C1 segment of cervical spinal cord (tissue), 14 donors: Measurements from ENCODE around the gene ANAPC7.
A peak's percentile ranks its signal among the peaks of the same experiment; 100 is the strongest.
"Not testable (repeated sequence)": the region's sequence is repeated elsewhere in the genome, so short reads cannot be mapped to it uniquely, and the experiment has no call there.

Experiments
- DNase-seq, 14 donors: peaks; one replicate each; lab custom pipeline; 2025; lab: John Stamatoyannopoulos, UW

The ANAPC7 gene

DNA sequence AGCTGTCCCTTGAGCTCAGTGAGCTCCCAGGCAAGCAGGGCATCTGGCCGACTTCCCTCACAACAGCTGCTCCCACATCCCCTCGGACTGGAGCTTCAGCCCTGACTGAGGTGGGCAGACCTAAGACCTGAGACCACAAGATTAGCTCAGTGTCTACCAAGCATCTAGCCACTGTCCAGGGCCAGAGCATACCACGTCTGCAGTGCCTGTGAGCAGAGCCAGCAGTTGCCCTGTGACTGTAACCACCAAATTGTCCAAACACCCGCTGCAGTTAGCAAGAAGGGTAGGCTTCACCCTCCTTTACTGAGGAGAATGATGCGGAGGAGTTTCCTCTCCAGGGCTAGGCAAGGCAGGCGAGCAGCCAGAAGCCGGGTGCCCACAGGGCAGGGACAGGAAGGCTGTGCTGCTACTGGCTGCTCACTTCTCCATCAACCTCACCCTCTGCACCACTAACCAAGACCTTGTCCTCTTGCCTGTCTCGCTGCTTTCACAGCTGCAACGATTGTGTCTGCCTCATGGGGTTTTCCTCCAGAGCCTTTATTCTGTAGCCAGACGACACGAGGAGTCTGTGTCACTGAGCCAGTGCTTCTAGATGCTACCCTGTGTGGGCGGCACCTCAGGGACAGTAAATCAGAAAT, 53.9 kb downstream of the ANAPC7 start:
- no peak for DNase-seq

DNA sequence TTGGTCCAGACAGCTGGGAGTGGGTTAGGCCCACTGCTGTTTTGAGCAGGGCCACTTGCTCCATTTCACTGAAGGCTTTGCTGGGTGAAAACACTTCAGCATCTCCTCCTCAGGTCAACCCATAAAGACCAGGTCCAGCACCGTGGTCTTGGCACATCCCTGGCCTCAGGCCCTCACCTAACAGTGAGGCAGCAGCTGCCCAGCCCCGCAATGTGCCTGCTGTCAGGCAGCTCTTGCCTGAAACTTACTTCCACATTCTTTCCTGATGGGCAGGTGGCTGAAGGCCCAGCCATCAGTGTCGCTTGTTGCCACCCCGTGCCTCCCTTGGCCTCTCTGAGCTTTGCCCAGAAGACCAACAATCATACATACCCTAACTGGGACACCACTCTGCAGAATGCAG, 54.4 kb downstream of the ANAPC7 start:
- no peak for DNase-seq

DNA sequence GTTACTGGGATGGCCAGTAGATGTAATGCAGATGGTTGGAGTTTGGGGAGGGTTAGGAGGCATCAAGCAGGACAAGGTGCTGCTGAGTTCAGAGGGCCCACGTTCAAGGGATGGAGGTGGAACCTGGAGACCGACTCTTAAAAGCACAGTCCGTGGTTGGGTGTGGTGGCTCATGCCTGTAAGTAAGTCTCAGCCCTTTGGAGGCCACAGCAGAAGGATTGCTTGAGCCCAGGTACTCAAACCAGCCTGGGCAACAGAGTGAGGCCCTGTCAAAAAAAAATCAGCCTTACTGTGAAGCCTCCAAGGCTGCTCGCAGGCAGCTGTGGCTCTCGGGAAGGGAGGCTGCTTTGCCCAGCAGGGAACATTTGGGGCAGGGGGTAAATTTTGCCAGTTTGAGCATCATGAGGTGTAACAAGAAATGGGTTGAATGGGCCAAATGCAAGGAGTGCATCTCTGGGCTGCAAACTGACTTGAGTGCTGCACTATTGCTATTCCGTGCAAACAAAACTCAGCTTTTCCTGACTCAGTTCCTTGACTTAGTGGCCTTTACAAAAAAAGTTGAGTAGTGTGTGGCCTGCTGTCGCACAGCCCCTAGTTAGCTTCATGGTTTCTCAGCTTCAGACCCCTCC, 55.0 kb downstream of the ANAPC7 start:
- DNase-seq = no peak

DNA sequence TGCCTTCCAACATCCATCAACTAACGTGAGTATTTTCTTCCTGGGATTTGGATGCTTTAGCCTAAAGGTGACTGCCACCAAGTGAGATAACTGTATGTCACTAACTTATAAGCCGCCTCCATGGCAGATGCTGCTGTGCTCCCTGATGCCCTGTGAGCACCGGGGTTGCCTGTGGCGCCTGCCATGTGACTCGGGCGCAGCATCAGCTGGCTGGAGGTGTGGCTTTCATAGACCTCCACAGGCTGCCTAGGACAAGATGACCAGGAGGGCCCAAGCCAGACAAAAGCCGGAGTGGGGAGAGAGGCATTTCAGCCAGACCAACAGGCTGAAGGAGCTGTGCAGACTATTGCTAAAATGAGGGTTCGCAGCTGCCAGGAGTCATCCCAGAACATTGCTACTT, 55.7 kb downstream of the ANAPC7 start:
- no peak for DNase-seq

DNA sequence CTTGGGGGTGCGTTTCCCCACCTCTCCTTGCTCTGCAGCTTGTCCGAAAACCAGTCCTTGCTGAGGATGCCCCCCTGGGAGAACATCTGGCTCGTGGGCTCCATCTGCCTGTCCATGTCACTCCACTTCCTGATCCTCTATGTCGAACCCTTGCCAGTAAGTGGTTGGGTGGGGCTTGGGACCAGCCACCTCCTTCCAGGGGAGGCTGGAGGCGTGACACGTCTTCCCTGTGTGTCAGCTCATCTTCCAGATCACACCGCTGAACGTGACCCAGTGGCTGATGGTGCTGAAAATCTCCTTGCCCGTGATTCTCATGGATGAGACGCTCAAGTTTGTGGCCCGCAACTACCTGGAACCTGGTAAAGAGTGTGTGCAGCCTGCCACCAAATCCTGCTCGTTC, 57.5 kb downstream of the ANAPC7 start:
- no peak for DNase-seq

DNA sequence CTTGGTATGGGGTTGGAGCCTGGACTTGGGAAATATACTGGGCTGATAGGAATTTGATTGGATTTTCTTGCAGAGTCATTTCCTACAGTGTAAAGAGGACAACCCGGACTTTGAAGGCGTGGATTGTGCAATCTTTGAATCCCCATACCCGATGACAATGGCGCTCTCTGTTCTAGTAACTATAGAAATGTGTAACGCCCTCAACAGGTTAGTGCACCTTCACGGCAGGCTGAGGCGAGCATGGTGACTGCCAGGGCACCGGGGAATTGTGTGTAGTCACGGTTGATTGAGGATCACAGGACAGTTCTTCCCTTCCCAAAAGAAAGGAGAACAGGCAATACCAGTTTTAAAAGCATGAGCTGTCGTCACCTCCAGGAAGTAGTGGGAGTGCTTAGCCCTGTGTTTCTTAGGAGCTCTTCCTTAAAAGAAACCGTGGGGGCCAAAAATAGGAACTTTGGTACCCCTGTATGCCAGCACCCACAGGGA, 58.3 kb downstream of the ANAPC7 start:
- no peak for DNase-seq

DNA sequence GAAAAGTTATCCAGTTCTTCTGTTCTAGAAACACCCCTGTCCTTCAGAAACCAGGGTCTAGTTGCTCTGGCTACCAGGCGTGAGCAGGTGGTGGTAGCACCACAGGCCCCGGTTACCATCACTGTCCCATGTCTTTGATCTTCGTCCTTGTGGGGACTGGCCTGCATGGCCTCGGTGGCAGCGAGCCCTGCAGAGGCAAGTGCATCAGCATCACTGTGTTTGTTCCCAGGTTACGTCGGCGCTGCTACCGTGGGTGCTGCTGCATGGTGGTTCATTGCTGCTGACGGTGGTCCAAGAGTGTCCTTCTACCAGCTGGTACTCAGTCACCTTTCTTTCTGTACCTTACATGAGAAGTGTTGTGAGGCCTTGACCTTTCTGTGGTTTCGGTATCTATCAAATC, 58.9 kb downstream of the ANAPC7 start:
- DNase-seq = no peak

DNA sequence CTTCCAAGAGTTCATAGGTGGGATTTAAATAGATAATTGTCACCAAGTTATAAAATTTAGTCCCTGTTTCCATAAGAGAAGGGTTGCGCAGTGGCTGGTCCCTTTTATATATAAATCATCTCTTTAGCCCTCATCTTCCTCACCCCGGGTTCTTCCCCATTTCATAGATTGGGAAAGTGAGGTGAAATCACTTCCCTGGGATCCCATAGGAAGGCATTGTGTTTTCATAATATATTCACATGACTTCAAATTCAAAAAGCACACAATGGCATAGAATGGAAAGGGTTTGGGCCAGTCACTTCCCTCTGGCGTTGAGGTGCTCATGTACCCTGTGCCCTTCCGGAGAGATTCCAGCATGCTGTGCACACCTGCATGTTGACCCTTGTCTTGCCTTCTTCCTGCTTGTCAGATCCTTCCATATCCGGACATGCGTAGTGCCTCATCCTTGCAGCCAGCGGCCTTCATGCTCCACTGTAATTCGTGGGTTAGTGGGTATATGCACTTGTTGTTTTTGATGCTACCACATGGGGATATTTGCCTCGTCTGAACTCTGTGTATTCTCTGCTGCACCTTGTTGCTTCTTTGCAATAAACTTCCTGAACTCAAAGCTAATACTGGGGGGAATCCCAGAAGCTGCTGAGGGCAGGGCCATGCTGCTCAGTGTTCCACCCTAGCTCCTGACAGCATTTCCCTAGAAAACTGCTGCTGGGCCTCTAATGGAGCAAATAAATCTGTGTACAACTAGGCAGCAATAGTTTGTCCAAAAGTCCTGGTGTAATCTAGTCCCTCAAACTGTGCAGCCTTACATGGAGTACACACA, 59.6 kb downstream of the ANAPC7 start:
- DNase-seq = no peak

DNA sequence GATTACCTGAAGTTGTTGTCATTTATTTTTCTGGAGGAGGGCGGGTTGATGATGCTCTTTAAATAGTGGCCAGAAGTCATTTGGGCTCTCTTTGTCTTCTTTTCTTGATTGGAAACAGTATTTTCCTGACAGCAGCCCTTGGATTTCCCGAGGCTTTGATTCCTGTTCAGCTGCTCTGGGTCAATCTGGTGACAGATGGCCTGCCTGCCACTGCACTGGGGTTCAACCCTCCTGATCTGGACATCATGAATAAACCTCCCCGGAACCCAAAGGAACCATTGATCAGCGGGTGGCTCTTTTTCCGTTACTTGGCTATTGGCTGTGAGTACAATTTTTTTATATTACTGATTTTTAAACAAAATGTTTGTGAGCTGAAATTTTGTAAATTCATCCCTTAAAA, 60.4 kb downstream of the ANAPC7 start:
- DNase-seq = no peak

DNA sequence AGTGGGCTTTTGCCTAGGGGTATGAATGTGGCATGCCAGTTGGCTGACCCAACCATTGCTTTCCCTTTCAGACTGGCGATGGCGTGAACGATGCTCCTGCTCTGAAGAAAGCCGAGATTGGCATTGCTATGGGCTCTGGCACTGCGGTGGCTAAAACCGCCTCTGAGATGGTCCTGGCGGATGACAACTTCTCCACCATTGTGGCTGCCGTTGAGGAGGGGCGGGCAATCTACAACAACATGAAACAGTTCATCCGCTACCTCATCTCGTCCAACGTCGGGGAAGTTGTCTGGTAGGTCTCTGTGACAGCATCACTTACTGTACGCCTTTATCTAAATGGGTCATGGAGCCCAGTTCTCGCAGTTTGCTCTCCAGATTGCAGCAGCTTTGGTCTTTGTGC, 61.4 kb downstream of the ANAPC7 start:
- no peak for DNase-seq

DNA sequence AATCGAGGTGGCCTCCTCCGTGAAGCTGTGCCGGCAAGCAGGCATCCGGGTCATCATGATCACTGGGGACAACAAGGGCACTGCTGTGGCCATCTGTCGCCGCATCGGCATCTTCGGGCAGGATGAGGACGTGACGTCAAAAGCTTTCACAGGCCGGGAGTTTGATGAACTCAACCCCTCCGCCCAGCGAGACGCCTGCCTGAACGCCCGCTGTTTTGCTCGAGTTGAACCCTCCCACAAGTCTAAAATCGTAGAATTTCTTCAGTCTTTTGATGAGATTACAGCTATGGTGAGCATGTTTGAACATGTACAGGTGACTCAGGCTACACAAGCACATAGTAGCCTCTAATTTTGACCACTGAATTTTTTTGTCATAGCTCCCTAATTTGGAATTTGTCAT, 62.8 kb downstream of the ANAPC7 start:
- peak in 1 of 14 donors; percentile 70 for DNase-seq

DNA sequence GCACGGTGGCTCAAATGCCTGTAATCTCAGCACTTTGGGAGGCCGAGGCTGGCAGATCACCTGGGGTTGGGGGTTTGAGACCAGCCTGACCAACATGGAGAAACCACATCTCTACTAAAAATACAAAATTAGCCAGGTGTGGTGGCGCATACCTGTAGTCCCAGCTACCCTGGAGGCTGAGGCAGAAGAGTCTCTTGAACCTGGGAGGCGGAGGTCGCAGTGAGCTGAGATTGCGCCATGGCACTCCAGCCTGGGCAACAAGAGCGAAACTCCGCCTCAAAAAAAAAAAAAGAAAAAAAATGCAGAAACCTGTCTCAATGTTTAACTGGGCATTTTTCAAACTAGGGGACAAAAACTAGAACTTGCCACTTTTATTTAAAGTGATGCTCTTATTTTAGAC, 63.2 kb downstream of the ANAPC7 start:
- DNase-seq = not testable (repeated sequence)

DNA sequence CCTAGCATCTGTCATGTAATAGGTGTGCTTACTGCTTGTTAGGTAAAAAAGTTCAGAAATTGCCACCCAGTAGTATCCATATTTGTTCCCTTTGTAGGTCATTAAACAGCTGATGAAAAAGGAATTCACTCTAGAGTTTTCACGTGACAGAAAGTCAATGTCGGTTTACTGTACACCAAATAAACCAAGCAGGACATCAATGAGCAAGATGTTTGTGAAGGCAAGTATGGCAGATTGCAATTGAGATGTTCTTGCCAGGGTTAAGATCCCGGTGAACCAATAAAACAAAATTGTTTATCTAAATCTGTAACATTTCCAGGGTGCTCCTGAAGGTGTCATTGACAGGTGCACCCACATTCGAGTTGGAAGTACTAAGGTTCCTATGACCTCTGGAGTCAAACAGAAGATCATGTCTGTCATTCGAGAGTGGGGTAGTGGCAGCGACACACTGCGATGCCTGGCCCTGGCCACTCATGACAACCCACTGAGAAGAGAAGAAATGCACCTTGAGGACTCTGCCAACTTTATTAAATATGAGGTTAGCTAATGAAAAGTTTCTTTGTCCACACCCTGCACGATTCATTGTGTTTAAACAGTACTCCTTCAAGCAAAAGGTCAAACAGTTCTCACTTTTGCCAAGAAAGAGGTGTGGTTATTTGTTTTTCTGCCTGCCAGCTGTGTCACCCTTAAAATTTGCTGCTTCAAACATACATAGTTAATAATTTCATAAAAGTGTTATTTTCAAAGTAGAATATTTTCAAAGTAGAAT, 64.1 kb downstream of the ANAPC7 start:
- DNase-seq = no peak

DNA sequence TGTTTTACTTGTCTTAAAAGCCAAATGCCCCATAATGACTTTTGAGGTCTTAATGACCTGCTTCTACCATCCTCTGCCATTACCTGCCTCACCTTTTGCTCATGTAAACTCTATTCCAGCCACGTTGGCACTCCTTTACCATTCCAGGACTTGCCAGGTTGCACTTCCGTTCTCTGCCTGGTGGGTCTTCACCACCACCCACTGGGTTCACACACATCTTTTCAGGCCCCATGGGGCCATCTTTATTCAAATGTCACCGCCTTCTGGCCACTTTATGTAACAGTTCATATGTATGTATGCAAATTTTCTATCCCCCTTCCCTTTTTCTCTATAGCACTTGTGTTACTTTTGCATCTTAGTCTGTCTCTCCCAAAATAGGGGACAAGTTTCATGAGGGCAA, 64.8 kb downstream of the ANAPC7 start:
- no peak for DNase-seq

DNA sequence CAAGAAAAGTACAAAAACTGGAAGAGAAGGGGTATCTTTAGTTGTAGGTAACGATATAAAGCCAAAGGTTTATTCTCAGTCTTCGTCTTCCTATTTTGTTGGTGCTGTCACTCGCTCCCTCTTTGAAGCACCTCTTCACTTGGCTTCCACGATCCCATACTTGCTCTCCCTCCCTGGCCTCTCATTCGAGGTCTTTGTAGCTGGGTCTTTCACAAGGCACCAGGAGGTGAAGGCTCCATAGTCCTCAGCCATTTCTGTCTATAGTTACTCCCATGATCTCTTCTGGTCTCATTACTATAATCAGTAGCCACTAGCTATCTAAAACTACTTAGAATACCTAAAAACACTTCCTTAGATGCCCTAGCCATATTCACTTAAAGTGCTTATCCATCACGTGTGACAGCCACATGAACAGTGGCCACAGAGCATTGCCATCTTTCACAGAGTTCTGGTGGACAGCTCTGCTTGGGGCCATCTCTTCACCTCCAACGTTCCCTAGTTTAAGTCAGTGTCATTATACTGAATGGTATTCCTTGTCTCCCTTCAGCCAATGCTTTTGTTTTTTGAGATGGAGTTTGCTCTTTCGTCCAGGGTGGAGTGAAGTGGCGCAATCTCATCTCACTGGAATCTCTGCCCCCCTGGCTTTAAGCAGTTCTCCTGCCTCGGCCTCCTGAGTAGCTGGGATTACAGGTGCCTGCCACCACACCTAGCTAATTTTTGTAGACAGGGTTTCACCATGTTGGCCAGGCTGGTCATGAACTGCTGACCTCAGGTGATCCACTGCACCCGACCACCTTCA, 65.4 kb downstream of the ANAPC7 start:
- no peak for DNase-seq

DNA sequence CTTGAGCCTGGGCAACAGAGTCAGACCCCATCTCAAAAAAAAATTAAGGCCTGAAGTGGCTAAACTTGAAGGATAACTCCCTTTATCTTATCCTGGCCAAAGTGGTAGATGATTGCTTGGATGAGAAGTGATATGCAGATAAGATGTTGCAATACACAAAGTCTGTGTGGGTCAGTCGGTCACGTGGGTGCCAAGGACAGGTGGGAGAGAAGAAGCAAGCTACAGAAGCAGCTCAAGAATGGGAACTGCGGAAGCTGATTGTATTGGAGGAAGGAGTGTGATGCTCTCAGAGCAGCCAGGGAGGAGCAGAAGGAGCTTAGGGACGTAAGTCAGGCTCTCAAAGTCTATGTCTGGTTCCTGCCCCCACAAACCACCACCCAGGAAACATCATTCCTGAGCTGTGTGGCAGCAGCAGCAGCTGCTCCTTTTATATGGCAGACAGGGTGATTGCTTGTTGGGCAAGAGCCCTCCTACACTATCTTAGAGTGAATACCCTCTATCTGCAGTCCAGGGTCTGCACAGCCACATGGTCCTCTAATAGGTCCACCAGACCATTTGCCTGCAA, 67.9 kb downstream of the ANAPC7 start:
- DNase-seq = no peak

DNA sequence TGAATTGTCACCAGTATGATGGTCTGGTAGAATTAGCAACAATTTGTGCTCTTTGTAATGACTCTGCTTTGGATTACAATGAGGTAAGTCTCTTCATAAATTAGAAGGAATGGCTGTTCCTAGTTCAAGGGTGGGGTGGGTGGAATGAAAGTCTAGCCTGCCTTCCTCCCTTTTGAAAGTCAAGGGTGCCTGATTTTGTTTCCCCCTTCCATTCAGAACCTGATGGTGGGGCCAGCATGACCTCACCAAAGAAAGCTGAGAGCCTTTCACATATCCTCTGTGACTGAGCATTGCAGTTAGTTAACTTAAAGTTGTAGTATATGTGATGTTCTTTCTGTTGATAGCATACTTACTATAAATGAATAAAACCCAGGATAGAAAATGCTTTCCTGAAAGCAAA, 70.3 kb downstream of the ANAPC7 start:
- DNase-seq = no peak

DNA sequence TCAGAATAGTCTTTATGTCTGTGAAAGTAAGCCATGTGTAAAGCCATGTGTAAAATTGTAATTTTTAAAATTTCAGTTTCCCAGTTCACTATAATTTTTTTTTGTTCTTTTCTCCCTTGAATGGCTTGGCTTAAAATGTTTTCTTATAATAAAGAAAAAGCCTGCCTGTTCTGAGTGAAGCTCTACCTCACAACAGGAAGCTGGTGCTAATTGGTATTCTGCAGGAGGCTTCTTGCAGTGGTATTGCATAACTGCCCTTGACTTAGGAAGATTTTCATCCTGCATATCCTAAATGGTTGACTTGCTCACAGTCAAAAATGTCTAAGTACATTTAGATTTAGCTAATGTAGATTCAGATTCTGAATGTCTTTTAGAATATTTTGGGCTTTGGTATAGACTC, 73.0 kb downstream of the ANAPC7 start:
- DNase-seq = peak in 1 of 14 donors; percentile 30

DNA sequence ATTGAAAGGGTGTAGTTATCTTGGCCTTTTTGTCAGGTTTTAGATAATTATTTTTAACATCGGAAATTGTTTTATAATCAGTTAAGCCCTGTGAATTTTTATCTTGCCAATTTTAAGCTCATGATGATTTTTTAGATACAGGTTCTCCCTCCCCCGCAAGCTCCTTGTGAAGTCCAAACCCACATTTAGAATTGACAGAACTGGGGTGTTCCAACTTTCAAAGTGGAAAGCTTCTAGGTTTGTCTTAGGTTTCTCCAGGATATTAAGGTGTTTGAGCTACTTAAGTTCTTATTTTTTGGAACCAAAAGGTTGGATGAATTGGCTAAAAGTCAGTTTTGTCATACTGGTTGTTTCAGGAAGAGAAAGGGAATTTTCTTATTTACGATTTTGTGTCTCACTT, 73.4 kb downstream of the ANAPC7 start:
- DNase-seq = no peak

DNA sequence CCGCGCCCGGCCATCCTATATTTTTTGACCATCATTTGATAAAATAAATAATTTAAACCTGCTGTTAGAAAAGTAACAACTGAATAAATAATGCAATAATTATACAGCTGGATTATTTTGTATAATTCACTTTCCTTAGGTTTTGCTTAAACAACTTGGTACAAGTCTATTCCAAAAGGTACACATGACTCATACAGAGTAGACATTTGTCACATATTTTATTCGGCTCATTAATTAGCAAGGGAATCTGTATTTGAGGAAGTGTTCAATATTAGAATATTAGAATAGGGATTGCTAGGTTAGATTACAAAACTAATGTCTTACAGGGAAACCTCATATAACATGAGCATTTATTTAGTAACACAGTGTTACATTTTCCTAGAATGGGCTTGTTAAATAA, 73.8 kb downstream of the ANAPC7 start:
- DNase-seq = no peak
